Panc1 (cell line): Measurements from ENCODE around the gene ZNF580. TPM values are rescaled to one million over a fixed set of nuclear protein-coding genes. Genes with fewer than 3 reads are reported as not detected.

Experiments
- ATAC-seq: fragments of 200-7000 bp; cut with Tn5 transposase; 2 replicates; pipeline ENCODE4 v1.9.1; 2020; ENCODE audit warnings: mild to moderate bottlenecking, moderate library complexity
- BruUV-seq: library from RNA; stranded (reverse); fragments of 400-500 nt; replicated peaks from 2 replicates; lab custom pipeline; 2021; lab: Mats Ljungman, UMichigan
- CTCF ChIA-PET: fragments of 300-600 bp; sonication (Branson Sonifier 250); formaldehyde crosslinking; loops from one replicate; lab custom pipeline; 2022; ENCODE audit warnings: antibody characterized with exemption; lab: Charles Lee
- POLR2A ChIA-PET: fragments of 300-600 bp; sonication (Branson Sonifier 250); formaldehyde crosslinking; loops from one replicate; lab custom pipeline; 2022; ENCODE audit warnings: antibody characterized with exemption; lab: Charles Lee
- DNase-seq: peaks from one replicate; pipeline ENCODE4 v3.0.0-alpha.2; 2010; ENCODE audit warnings: low read depth, low spot score
- H3K27ac ChIP-seq: 2 replicates; pipeline ENCODE4 v1.5.1; 2011; ENCODE audit warnings: mild to moderate bottlenecking, low read length, inconsistent platforms
- H3K27me3 ChIP-seq: fragments of 200-500 bp; sonication (Bioruptor generic); 2 replicates; pipeline ENCODE4 v1.6.0; 2014; ENCODE audit warnings: low read length, inconsistent platforms; ENCODE audit not compliant: control insufficient read depth, insufficient read depth
- H3K36me3 ChIP-seq: fragments of 200-500 bp; sonication (Bioruptor generic); 2 replicates; pipeline ENCODE4 v1.5.1; 2014; ENCODE audit warnings: inconsistent platforms, mild to moderate bottlenecking, low read length, moderate library complexity; ENCODE audit not compliant: control insufficient read depth, insufficient read depth
- H3K4me1 ChIP-seq: 2 replicates; pipeline ENCODE4 v1.5.1; 2011; ENCODE audit warnings: inconsistent platforms, mild to moderate bottlenecking, low read length, moderate library complexity; ENCODE audit not compliant: control insufficient read depth, insufficient read depth
- H3K4me3 ChIP-seq, 2 experiments: 2 replicates each; pipeline ENCODE4 v1.5.1; 2011 to 2012; ENCODE audit warnings: low read depth in 2 of 2, low read length in 2 of 2, mild to moderate bottlenecking in 2 of 2, inconsistent platforms in 1 of 2, moderate library complexity in 1 of 2
- H3K9me3 ChIP-seq: fragments of 200-500 bp; sonication (Bioruptor generic); 2 replicates; pipeline ENCODE4 v1.5.1; 2014; ENCODE audit warnings: low read depth, mild to moderate bottlenecking, inconsistent platforms, low read length, moderate library complexity; ENCODE audit not compliant: control insufficient read depth, insufficient read depth
- CTCF ChIP-seq: fragments of 450-650 bp; IDR thresholded peaks from 2 replicates; pipeline ENCODE4 v1.5.1; 2017; ENCODE audit warnings: mild to moderate bottlenecking
- POLR2AphosphoS5 ChIP-seq: IDR thresholded peaks from 2 replicates; pipeline ENCODE4 v1.6.1; 2012; ENCODE audit warnings: mild to moderate bottlenecking, low read depth, low read length, moderate library complexity
- REST ChIP-seq, 2 experiments: IDR thresholded peaks; 2 replicates each; pipeline ENCODE4 v1.6.1; 2011 to 2012; ENCODE audit warnings: low read depth in 2 of 2, control low read depth in 1 of 2, low read length in 1 of 2, mild to moderate bottlenecking in 1 of 2, moderate library complexity in 1 of 2; ENCODE audit not compliant: insufficient read depth in 1 of 2
- SIN3A ChIP-seq: IDR thresholded peaks from 2 replicates; pipeline ENCODE4 v1.6.1; 2012; ENCODE audit warnings: low read depth, mild to moderate bottlenecking, low read length, moderate library complexity, borderline replicate concordance; ENCODE audit not compliant: insufficient read depth
- TCF7L2 ChIP-seq: IDR thresholded peaks from 2 replicates; pipeline ENCODE4 v1.6.1; 2011; ENCODE audit warnings: mild to moderate bottlenecking, low read depth, low read length, inconsistent platforms
- in situ Hi-C: cut with HindIII; loops from 2 replicates; pipeline ENCODE4 v1.10.0; 2016; ENCODE audit warnings: low sequenced_read_pairs, low pct_unique_long_range_greater_than_20kb
- intact Hi-C: fragments of 100-400 bp; cut with micrococcal nuclease; formaldehyde crosslinking; loops from one replicate; pipeline ENCODE4 v1.10.0; 2022; ENCODE audit not compliant: unreplicated experiment
- total RNA-seq: library from RNA; stranded (reverse); gene quantifications from one replicate; pipeline ENCODE4 v1.2.1, GENCODE V29; 2021; ENCODE audit not compliant: unreplicated experiment

The ZNF580 gene
- total RNA-seq, 1 experiment from 2014 or later = 58.0 TPM

GRCh38 chr19:55594996-55595545 lies 45.7 kb upstream of the ZNF580 start:
- Histone ChIP-seq H3K9me3 (no peaks in the 10 kb centered on the region), H3K36me3 (no peaks in the 10 kb centered on the region; the same call in 1 of the 2 replicates), H3K4me1 (no peaks in the 10 kb centered on the region), H3K27me3 (no peaks in the 10 kb centered on the region), H3K27ac (no peak overlapping the region), H3K4me3 (no peak overlapping the region)
- BruUV-seq = no TSS peak
- intact Hi-C loops = no loop called here
- ChIA-PET POLR2A (no interaction called here), CTCF (interaction anchor here (0.6 kb wide), 1 partner anchor 176 kb away, joined by 3 read pairs; no protein-coding TSS in a partner anchor)
- in situ Hi-C loops = no loop called here
- TF ChIP-seq CTCF (no peak), TCF7L2 (no peak), SIN3A (no peak), REST (IDR thresholded peaks at IDR 0.05; ENCODE audit: insufficient read depth in 1 of 2, low read depth in 2 of 2, low read length in 1 of 2) (no peak), POLR2AphosphoS5 (no peak)
- no peak for DNase-seq
- ATAC-seq = no peak

GRCh38 chr19:55596304-55596703 lies 44.5 kb upstream of the ZNF580 start:
- POLR2A ChIA-PET = no interaction called here
- intact Hi-C loops = no loop called here

More at GRCh38 chr19:55596304-55596703, 44.5 kb upstream of the ZNF580 start:
- DNase-seq (no peak), ATAC-seq (no peak)
- TF ChIP-seq TCF7L2 (no peak), CTCF (no peak), REST (IDR thresholded peaks at IDR 0.05; ENCODE audit: insufficient read depth in 1 of 2, low read depth in 2 of 2, low read length in 1 of 2) (no peak), POLR2AphosphoS5 (no peak), SIN3A (no peak)
- CTCF ChIA-PET = no interaction called here
- no peaks in the 10 kb centered on the region for H3K9me3 ChIP-seq
- BruUV-seq = no TSS peak
- H3K27me3 ChIP-seq = no peaks in the 10 kb centered on the region
- in situ Hi-C loops = no loop called here
- no peak overlapping the region for H3K4me3 ChIP-seq
- no peak overlapping the region for H3K27ac ChIP-seq
- H3K36me3 ChIP-seq = no peaks in the 10 kb centered on the region; the same call in 1 of the 2 replicates
- H3K4me1 ChIP-seq = peaks cover 6% of the 10 kb centered on the region
